ENCODE data around the gene GPT2. TPM values are rescaled to one million over a fixed set of nuclear protein-coding genes. Genes with fewer than 3 reads are reported as not detected.
A peak's percentile ranks its signal among the peaks of the same experiment; 100 is the strongest.

The GPT2 gene
- total RNA-seq, 1 donor from 2014 or later: 93.1 TPM

DNA sequence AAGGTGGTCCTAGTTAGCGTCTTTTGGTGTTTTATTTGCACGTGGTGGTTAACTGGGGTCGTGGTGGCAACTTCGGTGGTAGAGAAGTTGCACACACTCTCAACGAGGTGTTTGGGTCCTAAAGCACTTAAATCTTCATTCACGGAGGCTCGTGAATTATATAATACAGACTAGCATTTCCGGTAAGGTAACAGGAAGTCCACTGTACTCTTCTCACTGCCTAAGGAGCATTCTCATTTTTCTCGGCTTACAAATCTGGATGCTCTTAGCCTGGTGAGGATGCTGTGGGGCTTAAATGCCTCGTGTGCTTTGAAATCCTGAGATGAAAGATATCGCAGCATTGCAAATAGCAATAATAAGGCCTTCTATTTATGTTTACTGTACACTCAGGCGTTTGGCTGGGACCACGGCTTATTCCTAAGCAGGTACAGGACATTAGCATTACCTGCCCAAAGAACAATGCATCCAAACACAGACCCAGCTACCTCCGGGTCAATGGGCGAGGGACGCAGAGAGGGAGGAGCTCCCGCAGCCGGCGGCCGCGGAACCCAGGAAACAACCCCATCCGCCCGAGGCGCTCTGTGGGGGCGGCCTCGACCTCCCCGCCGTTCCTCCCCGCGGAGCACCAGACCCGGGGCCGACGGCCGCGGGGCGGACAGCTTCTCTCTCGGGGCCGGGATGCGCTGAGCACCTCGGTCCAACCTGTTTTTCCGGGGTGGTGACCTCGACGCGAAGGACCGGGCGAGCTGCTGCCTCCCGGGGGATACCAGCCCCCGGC is 88.5 kb downstream of the GPT2 start:
- H3K4me1 Mint-ChIP-seq (ENCODE audit: low read depth): peaks cover 28% of the 10 kb centered on the region

DNA sequence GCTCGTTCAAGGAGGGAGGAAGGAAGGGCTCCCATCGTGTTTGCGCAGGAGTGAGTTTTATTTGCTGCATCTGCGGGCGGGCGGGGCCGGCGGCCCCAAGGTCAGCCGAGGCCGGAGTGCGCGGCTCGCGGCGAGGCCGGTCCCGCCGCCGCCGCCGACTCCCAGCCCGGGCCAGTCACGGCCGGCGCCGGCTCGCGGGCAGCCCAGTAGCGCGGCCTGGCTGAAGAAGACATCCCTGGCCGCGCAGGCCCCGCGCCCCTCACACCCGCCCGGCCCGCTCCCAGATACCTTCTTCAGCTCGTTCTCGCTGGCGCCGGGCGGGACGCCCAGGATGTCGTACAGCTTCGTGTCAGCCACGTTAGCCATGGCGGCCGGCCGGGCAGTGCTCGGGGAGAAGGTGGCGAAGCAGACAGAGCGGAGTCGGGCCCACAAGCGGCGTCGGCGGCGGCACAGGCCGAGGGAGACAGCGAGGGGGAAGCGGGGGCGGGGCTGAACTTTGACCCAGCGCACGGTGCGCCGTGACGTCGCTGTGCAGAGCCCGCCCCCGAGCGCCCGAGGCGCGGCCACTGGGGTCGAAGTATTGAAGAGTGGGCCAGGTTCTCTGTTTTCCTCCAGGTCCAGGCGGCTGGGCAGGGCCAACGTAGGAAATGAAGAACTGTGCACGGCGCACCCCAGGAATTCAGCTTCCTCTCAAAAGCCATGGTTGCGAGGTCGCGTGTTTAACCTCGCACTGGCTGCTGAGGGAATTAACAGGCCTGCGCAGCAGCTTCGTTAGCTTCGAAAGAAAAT is 89.2 kb downstream of the GPT2 start, which contains the start of gene DNAJA2:
Gene DNAJA2, minus strand, starts transcription at position 468 of the 789 bp plus-strand sequence. Its CDS starts 102 bp downstream, at position 366.
- peak; percentile 91 for DNase-seq (ENCODE audit: low spot score, unreplicated experiment)
- Mint-ChIP-seq H3K9me3 (ENCODE audit: low read depth) (no peaks in the 10 kb centered on the region), H3K4me3 (ENCODE audit: low read depth) (peak within 1 kb of the TSS; percentile 95), H3K27ac (peak within 1 kb of the TSS; percentile 99), H3K4me1 (ENCODE audit: low read depth) (peaks cover 28% of the 10 kb centered on the region), H3K27me3 (no peaks in the 10 kb centered on the region), H3K36me3 (ENCODE audit: insufficient read depth) (peaks cover 10% of the 10 kb centered on the region)
- TF ChIP-seq, protein P1, sequence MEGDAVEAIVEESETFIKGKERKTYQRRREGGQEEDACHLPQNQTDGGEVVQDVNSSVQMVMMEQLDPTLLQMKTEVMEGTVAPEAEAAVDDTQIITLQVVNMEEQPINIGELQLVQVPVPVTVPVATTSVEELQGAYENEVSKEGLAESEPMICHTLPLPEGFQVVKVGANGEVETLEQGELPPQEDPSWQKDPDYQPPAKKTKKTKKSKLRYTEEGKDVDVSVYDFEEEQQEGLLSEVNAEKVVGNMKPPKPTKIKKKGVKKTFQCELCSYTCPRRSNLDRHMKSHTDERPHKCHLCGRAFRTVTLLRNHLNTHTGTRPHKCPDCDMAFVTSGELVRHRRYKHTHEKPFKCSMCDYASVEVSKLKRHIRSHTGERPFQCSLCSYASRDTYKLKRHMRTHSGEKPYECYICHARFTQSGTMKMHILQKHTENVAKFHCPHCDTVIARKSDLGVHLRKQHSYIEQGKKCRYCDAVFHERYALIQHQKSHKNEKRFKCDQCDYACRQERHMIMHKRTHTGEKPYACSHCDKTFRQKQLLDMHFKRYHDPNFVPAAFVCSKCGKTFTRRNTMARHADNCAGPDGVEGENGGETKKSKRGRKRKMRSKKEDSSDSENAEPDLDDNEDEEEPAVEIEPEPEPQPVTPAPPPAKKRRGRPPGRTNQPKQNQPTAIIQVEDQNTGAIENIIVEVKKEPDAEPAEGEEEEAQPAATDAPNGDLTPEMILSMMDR (IDR thresholded peaks at IDR 0.05; ENCODE audit: unreplicated experiment): no peak

More for the DNA sequence above, 88.5 kb downstream of the GPT2 start:
- H3K27ac Mint-ChIP-seq: peak overlapping the region; percentile 97
- no peaks in the 10 kb centered on the region for H3K27me3 Mint-ChIP-seq
- H3K36me3 Mint-ChIP-seq (ENCODE audit: insufficient read depth): peaks cover 13% of the 10 kb centered on the region
- H3K4me3 Mint-ChIP-seq (ENCODE audit: low read depth): peak overlapping the region; percentile 76
- H3K9me3 Mint-ChIP-seq (ENCODE audit: low read depth): no peaks in the 10 kb centered on the region
- peak; percentile 33 for DNase-seq (ENCODE audit: low spot score, unreplicated experiment)
- TF ChIP-seq, protein P1 (IDR thresholded peaks at IDR 0.05; ENCODE audit: unreplicated experiment): no peak

DNA sequence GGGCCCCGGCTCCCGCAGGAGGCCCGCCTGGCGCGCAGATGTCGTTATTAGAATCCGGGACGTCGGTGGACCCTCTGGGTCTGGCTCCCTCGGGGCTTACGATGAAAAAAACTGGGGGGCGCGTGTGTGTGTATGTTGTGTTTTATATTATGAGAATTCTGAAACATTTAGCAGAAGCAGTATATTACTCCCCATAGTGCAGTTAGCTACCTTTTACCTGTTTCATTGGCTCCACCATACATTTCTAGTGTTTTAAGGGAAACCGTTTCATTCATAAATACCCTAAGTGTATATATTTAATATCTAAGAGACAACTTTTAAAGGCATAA is 89.8 kb downstream of the GPT2 start:
- H3K9me3 Mint-ChIP-seq (ENCODE audit: low read depth): no peaks in the 10 kb centered on the region
- DNase-seq (ENCODE audit: low spot score, unreplicated experiment): no peak
- no peaks in the 10 kb centered on the region for H3K27me3 Mint-ChIP-seq
- H3K4me1 Mint-ChIP-seq (ENCODE audit: low read depth): peaks cover 28% of the 10 kb centered on the region
- peak overlapping the region; percentile 99 for H3K27ac Mint-ChIP-seq
- H3K36me3 Mint-ChIP-seq (ENCODE audit: insufficient read depth): peaks cover 7% of the 10 kb centered on the region
- H3K4me3 Mint-ChIP-seq (ENCODE audit: low read depth): peak overlapping the region; percentile 95
- TF ChIP-seq, protein P1 (IDR thresholded peaks at IDR 0.05; ENCODE audit: unreplicated experiment): no peak

DNA sequence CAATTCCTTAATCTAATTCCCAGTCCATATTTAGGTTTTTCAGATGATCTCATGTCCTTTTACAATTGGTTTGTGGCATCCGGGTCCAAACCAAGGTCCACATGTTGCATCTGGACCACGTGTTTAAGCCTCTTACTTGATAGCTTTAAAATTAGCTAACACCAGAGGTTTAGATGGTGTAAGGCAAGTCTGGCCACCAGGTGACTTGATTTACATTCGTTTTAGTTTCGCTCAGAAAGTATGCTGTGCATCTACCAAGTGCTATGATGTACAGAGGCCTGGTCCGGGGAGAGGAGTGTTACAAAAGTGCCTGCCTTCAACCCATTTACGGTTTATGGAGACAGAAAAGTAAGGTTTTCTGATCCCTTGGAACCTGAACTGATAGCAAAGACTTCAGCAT is 90.2 kb downstream of the GPT2 start:
- peaks cover 28% of the 10 kb centered on the region for H3K4me1 Mint-ChIP-seq (ENCODE audit: low read depth)
- no peaks in the 10 kb centered on the region for H3K27me3 Mint-ChIP-seq
- peak overlapping the region; percentile 95 for H3K4me3 Mint-ChIP-seq (ENCODE audit: low read depth)
- H3K36me3 Mint-ChIP-seq (ENCODE audit: insufficient read depth): peaks cover 7% of the 10 kb centered on the region
- peak overlapping the region; percentile 99 for H3K27ac Mint-ChIP-seq
- TF ChIP-seq, protein P1 (IDR thresholded peaks at IDR 0.05; ENCODE audit: unreplicated experiment): no peak
- DNase-seq (ENCODE audit: low spot score, unreplicated experiment): no peak
- H3K9me3 Mint-ChIP-seq (ENCODE audit: low read depth): no peaks in the 10 kb centered on the region

DNA sequence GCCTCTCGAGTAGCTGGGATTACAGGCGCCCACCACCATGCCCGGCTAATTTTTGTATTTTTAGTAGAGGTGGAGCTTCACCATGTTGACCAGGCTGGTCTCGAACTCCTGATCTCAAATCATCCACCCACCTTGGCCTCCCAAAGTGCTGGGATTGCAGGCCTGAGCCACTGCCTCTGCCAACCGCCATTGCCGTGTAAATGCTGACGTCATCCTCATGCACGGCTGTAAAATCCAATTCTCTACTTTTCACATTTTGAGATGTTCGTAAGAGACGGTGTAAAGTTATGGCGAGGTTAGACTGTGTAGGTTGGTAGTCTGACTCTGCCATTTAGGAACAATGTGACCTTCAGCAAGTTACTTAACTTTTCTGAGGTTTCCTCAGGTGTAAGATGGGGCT is 91.0 kb downstream of the GPT2 start:
- Mint-ChIP-seq H3K36me3 (ENCODE audit: insufficient read depth) (peaks cover 5% of the 10 kb centered on the region), H3K4me3 (ENCODE audit: low read depth) (no peak overlapping the region), H3K27ac (peak overlapping the region; percentile 99), H3K4me1 (ENCODE audit: low read depth) (peaks cover 26% of the 10 kb centered on the region), H3K27me3 (no peaks in the 10 kb centered on the region), H3K9me3 (ENCODE audit: low read depth) (no peaks in the 10 kb centered on the region)
- DNase-seq (ENCODE audit: low spot score, unreplicated experiment): no peak
- TF ChIP-seq, protein P1 (IDR thresholded peaks at IDR 0.05; ENCODE audit: unreplicated experiment): no peak
